Rectal smooth muscle tissue (tissue), 1 donor: ENCODE results near the gene TMEM266.

Experiments used
- H3K27ac ChIP-seq: one replicate; pipeline ENCODE4 v1.7.0; 2013; ENCODE audit warnings: low read depth, low read length, inconsistent platforms
- H3K27me3 ChIP-seq: one replicate; pipeline ENCODE4 v1.7.0; 2013; ENCODE audit warnings: low read length; ENCODE audit not compliant: control insufficient read depth, insufficient read depth
- H3K36me3 ChIP-seq: one replicate; pipeline ENCODE4 v1.7.0; 2013; ENCODE audit warnings: low read length; ENCODE audit not compliant: control insufficient read depth, insufficient read depth
- H3K4me1 ChIP-seq: one replicate; pipeline ENCODE4 v1.7.0; 2013; ENCODE audit warnings: low read length; ENCODE audit not compliant: control insufficient read depth, insufficient read depth
- H3K4me3 ChIP-seq: one replicate; pipeline ENCODE4 v1.7.0; 2013; ENCODE audit warnings: low read length
- H3K9ac ChIP-seq: one replicate; pipeline ENCODE4 v1.7.0; 2013; ENCODE audit warnings: low read length

The TMEM266 gene

DNA sequence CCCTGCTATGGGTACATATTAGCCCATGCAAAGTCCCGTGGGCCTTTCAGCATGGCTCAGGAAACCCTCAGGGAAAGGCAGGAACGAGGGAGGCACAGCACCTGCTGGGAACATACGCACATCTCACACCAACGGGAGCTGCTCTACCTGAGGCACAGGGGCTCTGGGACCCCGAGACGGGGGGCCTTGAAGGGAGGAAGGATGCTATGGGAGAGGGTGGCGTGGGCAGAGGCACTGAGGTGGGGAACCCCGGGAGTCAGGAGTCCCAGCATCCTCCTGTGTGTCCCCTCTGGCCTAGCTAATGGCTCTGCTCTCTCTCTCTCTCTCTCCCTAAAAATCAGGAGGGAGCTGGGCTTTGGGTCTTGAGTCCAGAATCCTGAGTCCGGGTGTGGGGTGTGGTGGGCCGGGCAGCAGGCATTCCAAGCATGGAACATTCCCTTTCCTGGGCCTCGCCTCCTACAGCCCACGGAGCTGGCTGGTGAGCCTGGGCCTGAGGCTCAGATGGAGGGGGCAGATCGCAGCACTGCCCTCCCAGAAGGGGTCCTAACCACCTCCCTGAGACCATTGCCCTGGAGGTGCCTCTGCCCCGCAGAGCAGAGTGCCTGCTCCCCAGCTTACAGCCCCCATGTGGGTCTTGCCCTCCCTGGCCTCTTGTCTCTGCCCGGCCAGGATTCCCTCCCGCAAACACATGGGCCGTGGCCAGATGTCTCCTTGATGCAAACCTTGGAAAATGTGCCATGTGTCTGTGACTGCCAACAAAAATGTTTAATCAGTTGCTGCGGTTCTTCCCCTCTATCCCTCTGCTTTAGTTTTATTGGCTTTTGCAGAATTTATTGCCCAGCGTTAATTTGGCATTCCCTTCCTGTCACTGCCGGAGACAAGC, 101.6 kb downstream of the TMEM266 start:
- Histone ChIP-seq H3K27me3 (no peaks in the 10 kb centered on the region), H3K4me3 (no peak overlapping the region), H3K27ac (no peak overlapping the region), H3K4me1 (no peaks in the 10 kb centered on the region), H3K9ac (no peak overlapping the region), H3K36me3 (no peaks in the 10 kb centered on the region)

DNA sequence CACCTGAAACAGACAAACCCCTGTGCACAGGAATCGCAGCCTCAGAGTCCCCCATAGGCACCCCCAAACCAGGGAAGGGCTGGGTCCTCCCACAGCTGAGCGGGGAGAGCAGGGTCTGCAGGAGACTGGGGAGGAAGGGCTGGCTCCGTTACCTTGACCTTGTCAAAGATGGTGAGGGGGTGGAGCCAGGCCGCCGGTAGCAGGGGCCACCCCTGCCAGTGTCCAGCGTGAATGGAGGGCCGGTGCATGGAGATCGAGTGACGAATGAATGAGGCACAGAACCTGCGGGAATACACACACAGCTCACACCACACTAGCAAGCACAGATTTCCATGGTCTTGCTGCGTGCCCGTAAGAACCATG, 102.2 kb downstream of the TMEM266 start:
- Histone ChIP-seq H3K36me3 (no peaks in the 10 kb centered on the region), H3K27ac (no peak overlapping the region), H3K27me3 (no peaks in the 10 kb centered on the region), H3K4me1 (no peaks in the 10 kb centered on the region), H3K9ac (no peak overlapping the region), H3K4me3 (no peak overlapping the region)

DNA sequence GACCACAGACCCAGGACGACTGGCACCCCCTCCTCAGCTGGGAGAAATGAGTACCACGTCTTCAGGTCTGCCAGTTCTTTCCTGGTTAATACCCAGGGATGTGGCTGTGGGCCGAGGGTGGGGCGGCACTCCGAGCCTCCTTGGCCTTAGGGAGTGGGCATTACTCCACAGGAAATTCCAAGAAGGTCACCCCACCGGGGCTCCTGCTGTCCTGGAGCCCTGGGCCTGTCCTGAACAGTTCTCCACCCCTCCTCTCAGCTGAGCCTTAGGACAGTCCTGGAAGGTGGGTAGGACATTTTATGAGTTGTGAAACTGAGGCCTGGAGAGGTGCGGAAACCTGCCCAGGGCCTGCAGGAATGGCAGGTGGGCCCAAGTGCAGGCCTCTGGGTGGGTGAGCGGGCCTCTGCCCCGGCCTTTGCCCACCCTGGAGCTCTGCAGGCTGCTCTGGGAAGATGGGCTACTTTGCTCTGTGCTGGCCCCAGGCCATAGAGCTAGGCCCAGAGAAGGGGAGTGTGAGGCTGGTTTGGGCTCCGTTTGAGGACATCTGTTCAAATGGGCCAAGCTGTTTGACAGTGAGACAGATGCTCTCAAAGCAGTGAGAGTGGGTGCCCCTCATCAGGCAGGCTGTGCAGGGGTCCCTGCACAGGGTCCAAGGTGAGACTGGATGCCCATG, 103.1 kb downstream of the TMEM266 start:
- H3K4me3 ChIP-seq, result no peak overlapping the region
- no peaks in the 10 kb centered on the region for H3K27me3 ChIP-seq
- H3K4me1 ChIP-seq, result no peaks in the 10 kb centered on the region
- peak overlapping the region; percentile 27 for H3K27ac ChIP-seq
- H3K36me3 ChIP-seq, result no peaks in the 10 kb centered on the region
- no peak overlapping the region for H3K9ac ChIP-seq

DNA sequence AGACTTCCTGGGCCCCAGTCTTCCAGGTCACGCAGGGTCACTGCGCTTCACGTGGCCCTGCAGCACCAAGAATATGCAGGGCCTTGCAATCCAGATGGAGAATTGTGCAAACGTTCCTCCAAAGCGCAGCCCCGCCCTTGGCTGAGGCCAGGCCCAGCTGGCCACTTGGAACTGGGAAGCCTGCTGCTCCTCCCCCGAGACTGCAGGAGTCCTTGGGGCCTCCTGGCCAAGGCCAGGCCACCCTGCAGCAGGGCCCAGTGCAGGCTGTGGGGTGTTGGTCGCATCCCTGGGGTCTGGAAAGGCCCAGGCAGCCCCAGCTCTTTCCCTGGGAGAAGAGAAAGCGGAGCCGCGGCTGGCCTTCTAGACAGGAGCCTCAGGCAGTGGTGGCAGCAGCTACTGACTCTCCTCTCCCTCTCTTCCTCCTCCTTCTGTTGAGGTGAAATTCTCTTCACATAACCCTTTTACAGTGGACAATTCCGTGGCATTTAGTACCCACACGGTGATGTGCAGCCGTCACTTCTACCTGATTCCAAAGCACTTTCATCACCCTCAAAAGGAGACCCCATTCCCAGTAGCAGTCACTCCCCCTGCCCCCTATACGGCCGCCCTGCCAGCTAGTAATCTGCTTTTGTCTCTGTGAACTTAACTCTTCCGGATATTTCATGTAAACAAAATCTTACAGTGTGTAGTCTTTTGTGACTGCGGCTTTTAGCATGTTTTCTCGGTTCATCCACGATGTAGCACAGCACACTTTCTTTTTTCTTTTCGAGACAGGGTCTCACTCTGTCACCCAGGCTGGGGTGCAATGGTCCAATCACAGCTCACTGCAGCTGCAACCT, 103.9 kb downstream of the TMEM266 start:
- Histone ChIP-seq H3K27ac (peak overlapping the region; percentile 27), H3K4me3 (no peak overlapping the region), H3K36me3 (no peaks in the 10 kb centered on the region), H3K27me3 (no peaks in the 10 kb centered on the region), H3K9ac (no peak overlapping the region), H3K4me1 (no peaks in the 10 kb centered on the region)

DNA sequence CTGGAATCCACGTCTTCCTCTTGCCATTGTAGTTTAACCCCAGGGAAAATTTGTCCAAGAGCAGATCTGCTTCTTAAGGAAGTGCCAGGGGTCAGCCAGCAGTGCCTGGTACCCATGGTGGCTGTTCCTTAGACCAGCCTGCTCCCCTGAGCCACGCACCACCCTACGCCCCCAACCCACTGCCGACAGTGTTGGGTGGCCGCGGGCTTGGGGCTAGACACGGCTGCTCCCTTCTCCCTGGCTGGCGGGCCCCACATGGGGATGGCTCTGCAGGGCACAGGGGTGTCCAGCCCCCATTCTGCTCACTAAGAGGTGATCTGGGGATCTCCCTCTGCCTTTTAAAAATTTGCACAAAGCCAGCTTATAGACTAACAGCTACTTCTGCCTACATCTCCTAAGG, 104.8 kb downstream of the TMEM266 start:
- no peak overlapping the region for H3K4me3 ChIP-seq
- no peak overlapping the region for H3K9ac ChIP-seq
- no peaks in the 10 kb centered on the region for H3K27me3 ChIP-seq
- no peaks in the 10 kb centered on the region for H3K36me3 ChIP-seq
- H3K27ac ChIP-seq, result no peak overlapping the region
- no peaks in the 10 kb centered on the region for H3K4me1 ChIP-seq

DNA sequence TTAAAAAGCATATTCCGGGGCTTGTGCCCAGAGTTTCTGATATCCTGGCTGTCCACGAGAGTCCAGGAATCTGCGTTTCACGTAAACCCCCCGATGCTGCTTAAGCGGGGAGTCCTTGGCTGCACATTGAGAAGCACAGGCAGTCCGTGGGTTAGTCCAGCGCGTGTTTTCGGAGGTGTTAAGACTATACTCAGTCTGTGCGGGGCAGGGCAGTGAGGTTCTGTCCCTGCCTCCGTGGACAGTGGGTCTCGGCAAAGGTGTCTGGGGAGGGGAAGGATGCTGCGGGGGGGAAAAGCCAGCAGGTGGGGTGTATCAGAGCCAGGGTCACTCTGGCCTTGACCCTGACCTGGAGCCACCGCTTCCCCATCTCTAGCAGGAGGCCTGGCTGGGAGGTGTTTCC, 106.2 kb downstream of the TMEM266 start:
- no peaks in the 10 kb centered on the region for H3K4me1 ChIP-seq
- no peaks in the 10 kb centered on the region for H3K36me3 ChIP-seq

DNA sequence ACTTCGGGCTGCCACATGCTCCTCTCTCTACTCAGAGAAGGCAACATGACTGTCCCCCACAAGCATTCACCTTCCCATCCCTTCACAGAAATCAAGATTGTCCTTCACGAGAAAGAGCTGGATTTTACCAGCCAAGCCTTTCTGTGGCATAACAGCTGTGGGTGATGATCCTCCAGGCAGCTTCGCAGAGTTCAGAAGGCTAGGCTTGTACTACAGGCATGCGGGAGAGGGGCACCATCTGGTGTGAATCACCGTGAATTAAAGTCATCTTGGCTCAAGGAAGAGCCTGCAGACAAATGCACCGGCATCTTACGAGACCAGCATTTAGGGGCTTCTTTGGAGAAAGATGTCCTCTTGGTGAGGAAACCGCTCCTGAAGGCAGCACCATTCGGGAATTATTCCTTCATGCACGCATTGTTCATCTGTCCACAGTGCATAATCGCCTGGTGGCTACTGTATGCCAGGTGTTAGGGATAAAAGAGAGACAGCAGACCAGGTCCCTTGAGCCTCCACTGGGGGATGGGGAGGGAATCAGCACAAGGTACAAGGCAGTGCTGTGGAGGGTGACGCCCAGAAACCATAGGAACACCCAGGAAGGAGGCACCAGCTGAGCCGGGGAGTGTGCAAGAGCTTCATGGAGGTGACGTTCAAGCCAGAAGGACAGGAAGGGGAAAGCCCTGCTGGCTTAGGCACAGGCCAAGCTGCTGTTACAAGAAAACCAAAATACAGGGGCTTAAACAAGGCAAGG, 108.6 kb downstream of the TMEM266 start:
- Histone ChIP-seq H3K27me3 (no peaks in the 10 kb centered on the region), H3K27ac (no peak overlapping the region), H3K4me1 (no peaks in the 10 kb centered on the region), H3K9ac (no peak overlapping the region), H3K4me3 (no peak overlapping the region), H3K36me3 (no peaks in the 10 kb centered on the region)

More for the DNA sequence above, 106.2 kb downstream of the TMEM266 start:
- H3K27me3 ChIP-seq, result no peaks in the 10 kb centered on the region
- no peak overlapping the region for H3K27ac ChIP-seq
- H3K9ac ChIP-seq, result no peak overlapping the region
- no peak overlapping the region for H3K4me3 ChIP-seq

DNA sequence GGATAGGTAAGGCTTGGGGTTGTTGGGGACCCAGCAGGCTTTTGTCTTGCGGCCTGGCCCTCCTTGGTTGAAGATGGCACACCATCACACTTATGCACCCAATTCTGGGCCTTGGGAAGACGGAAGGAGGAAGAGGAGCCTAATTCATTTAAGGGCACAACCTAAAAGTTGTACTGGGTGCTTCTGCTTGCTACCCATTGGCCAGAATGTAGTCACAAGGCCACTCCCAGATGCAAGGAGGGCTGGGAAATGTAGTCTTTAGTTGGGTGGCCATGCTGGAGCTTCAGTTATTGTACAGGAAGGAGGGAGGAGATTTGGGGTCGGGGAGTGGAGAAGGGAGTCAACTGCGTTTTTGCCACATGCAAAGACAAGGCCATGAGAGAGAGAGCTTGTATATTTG, 109.2 kb downstream of the TMEM266 start:
- Histone ChIP-seq H3K4me1 (no peaks in the 10 kb centered on the region), H3K36me3 (no peaks in the 10 kb centered on the region), H3K4me3 (no peak overlapping the region), H3K27me3 (no peaks in the 10 kb centered on the region), H3K9ac (no peak overlapping the region), H3K27ac (no peak overlapping the region)

DNA sequence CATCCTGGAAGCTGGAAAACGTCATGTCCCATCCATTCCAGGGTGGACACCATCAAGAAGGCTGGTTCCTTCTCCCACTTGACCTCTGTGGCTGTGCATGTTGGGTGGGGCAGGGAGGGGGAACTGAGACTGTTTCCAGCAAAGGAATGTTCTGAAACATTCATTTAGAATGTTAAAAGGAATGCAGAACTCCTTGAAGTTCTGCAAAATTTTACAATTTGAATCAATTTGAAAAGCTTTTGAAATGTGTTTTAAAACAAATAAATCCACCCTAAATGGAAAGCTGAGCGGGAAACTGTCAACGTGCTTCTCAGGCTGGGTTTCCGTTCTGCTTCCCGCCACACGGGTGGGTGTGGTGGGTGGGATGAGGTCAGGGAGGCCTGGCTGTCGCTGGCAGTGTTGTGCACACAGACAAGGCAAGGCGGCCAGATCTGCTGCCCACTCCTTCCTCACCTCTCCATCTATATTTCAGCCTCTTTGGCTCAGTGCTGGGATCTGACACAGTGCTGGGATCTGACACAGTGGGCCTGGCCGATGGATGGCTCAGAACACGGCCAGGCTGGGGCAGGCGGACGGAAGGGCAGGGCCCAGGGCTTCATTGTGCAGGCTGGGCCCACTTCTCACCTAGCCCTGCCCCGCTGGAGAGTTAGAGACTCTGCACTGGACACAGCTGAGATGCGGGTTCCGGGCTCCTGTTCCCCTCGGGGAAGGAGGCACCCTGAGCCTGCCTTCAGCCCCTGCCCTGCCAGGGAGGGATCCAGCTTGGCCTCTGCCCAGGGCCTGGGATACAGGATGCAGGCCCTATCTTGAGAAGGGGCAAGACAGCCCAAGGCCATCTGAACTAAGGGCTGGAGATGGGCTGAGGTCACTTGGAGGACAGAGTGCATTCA, 110.4 kb downstream of the TMEM266 start:
- H3K9ac ChIP-seq, result no peak overlapping the region
- no peaks in the 10 kb centered on the region for H3K36me3 ChIP-seq
- no peak overlapping the region for H3K27ac ChIP-seq
- no peaks in the 10 kb centered on the region for H3K4me1 ChIP-seq
- no peaks in the 10 kb centered on the region for H3K27me3 ChIP-seq
- no peak overlapping the region for H3K4me3 ChIP-seq

DNA sequence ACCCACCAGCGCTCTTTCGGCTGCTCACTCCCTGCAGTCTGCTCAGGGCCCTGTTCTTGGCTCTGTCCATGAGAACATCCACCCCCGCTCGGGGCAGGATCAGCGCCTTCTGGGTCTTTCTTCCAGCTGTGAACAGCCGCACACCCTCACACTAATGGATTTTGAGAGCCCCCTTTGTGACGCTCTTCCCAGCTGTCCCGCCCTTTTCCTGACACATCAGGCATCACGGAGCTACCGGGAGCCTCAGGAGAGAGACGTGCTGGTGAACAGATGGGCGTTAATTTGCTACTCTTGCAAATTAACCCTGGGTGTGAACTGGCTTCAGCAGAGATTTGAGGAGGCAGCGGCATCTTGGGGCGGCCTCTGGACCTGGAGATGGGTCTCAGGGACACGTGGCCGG, 113.0 kb downstream of the TMEM266 start:
- Histone ChIP-seq H3K9ac (no peak overlapping the region), H3K27ac (no peak overlapping the region), H3K36me3 (no peaks in the 10 kb centered on the region), H3K4me1 (no peaks in the 10 kb centered on the region), H3K4me3 (no peak overlapping the region), H3K27me3 (no peaks in the 10 kb centered on the region)

DNA sequence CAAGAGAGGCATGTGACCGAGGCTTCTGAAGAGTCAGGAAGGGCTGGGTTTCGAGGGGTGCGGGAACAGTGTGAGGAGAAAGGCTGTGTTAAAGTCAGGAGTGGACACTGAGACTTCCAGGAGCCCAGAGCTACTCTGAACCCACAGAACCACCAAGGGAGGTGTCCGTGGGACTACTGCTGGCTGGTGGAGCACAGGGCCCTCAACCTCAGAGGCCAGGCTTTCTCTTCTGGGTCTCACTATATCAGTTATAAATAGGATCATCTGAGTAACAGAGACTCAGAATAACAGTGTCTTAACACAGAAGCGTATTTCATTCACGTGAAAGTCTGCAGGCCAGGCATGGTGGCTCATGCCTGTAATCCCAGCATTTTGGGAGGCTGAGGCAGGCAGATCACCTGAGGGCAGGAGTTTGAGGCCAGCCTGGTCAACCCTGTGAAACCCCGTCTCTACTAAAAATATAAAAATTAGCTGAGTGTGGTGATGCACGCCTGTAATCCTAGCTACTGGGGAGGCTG, 113.6 kb downstream of the TMEM266 start:
- Histone ChIP-seq H3K4me3 (no peak overlapping the region), H3K36me3 (no peaks in the 10 kb centered on the region), H3K9ac (no peak overlapping the region), H3K27me3 (peaks cover 3% of the 10 kb centered on the region), H3K27ac (no peak overlapping the region), H3K4me1 (no peaks in the 10 kb centered on the region)
